HG03103 (cell line): ENCODE measurements around the gene AGO1.
"Not testable (repeated sequence)": the region's sequence is repeated elsewhere in the genome, so short reads cannot be mapped to it uniquely, and the experiment has no call there.

Experiments used
- ATAC-seq: cut with Tn5 transposase; IDR thresholded peaks from one replicate; pipeline ENCODE4 v1.9.1; 2021; ENCODE audit warnings: low read depth; ENCODE audit not compliant: unreplicated experiment

Gene AGO1

DNA sequence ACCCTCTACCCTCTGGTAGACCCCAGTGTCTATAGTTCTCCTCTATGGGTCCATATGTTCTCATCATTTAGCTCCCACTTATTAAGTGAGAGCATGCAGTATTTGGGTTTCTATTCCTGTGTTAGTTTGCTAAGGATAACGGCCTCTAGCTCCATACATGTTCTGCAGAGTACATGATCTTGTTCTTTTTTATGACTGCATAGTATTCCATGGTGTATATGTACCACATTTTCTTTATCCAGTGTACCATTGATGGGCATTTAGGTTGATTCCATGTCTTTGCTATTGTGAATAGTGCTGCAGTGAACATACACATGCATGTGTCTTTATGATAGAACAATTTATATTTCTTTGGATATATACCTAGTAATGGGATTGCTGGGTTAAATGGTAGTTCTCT is 81.3 kb downstream of the AGO1 start:
- ATAC-seq = not testable (repeated sequence)

DNA sequence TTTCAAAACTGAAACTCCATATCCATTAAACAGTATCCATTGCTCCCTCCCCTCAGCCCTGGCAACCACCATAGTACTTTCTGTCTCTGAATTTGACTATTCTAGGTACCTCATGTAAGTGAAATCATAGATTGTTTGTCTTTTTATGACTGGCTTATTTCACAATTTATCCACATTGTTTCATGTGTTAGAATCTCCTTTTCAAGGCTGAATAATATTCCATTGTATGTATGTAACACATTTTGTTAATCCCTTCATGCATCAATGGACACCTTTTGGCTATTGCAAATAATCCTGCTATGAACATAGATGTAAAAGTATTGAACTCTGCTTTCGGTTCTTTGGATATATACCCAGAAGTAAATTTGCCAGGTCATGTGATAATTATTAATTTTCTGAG is 85.4 kb downstream of the AGO1 start:
- no peak for ATAC-seq

DNA sequence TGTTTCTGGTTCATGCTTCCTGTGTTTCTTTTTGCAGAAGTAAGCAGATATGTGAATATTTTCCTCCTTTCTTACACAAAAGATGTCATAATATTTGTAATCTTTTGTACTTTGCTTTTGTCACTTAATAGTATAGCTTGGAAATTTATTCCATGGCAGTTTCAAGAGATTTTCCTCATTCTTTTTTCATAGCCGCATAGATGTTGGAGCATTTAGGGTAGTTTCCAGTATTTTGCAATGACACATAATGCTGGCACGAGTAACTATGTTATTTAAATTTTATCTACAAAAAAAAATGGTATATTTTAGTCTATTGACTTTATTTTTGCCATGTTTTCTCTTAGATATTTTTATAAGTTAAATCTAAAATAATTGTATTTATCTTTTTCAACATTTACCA is 88.6 kb downstream of the AGO1 start:
- ATAC-seq = no peak

DNA sequence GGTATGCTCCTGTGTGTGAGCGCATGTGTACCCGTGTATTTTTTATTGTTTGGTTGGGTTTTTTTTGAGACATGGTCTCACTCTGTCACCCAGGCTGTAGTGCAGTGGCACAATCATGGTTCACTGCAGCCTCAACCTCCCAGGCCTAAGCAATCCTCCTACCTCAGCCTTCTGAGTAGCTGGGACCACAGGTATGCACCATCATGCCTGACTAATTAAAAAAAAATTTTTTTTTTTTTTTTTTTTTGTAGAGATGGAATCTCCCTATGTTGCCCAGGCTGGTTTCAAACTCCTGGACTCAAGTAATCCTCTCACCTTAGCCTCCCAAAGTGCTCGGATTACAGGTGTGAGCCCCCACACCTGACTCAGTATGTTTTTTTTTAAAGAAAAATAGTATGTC is 89.6 kb downstream of the AGO1 start:
- not testable (repeated sequence) for ATAC-seq

DNA sequence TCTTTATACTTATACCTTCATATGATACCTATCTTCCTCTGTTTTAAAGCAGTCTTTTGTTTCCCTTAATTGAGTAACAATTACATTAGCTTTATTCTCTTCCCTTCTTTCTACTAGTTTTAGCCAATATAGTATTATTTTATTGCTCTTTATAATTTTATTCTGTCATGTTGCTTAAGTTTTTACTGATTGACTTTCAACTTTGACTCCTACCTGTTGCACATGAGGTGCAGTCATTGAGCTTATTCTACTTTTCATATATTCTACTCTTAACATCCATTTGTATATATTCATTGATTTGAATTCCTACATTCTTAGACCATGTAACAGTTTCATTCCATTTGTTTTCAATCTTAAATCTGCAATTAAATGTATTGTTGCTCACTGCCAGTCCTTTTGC is 97.1 kb downstream of the AGO1 start:
- ATAC-seq = no peak
